Putamen (tissue), 1 donor: ENCODE measurements around the gene SIDT2.

Experiments used
- DNase-seq: peaks from one replicate; pipeline ENCODE4 v3.0.0-alpha.2; 2016; ENCODE audit warnings: low spot score

The SIDT2 gene

GRCh38 chr11:117222991-117223740, 44.6 kb downstream of the SIDT2 start:
- DNase-seq = no peak

DNA sequence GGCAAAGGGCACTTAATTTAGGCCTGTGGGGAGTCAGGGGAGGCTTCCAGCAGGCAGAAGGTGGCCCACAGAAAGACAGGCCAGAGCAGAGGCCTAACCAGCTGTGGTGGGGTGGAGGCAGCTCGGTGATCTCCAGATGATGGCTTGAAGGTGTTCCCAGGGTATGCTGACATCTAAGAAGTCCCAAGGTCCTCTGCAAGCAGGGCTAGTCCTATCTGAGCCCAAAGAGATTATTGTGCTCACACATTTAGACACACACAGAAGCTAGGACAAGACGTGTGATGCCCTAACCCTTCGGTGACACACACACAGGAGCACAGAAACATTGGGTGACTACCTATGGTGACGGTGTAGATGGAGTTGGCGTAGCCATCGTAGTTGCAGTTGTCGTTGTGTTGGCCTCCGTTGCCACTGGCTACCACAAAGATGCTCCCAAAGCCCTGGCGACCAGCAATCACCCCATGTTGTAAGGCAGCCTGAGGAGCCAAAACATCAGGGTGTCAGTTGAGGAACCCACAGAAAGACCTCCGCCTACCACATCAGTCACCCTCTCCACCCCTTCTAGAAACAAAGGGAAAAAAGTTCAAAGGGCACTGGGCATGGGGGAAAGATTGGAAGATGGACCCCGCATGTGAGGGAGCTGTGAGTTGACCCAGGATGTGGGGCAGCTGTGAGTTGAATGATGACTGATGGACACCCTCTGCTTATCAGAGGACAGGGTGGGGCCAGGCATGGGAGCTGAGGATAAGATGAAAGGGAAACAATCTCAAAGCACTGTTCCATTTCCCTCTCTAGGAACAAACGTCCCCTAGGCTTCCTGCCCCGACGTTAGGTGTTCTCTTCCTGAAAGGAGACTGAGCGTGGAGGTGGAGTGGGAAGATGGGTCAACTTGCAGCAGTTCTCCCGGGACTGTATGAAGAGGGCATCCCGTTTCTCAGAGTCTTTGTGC, 45.5 kb downstream of the SIDT2 start:
- DNase-seq = no peak

DNA sequence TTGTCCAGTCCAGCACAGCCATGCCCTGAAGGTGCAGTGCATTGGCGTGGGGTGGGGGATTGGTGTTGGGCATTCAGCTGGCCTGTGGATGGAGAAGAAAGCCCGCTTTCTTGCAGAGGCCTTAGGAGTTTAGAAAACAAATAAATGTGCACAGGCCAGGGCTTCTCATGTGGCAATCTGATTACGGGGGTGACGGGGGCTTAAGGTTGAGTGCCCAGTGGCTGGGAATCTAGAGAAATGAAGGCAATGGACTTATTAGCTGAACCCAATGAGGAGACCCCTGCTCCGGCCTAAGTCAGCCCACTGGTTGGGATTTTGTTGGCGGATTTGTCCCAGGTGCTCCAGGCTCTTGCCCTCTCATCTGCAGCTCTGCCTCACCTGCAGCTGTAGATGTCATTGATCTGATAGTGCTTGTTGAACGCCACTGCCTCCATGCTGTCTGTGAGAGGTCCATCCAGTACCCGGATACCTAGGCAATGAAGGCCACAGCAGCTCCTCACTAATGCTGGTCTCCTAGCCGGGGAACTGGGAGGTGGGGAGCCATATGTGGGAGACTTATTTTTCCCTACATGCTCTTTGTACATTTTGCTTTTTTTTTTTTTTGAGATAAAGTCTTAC, 47.1 kb downstream of the SIDT2 start:
- DNase-seq = no peak

- DNase-seq = peak; percentile 85
These were observed 48.1 kb downstream of the SIDT2 start for GRCh38 chr11:117226388-117227385.

- no peak for DNase-seq
These were observed 49.5 kb downstream of the SIDT2 start for GRCh38 chr11:117228091-117228490.

GRCh38 chr11:117229411-117229810, 50.9 kb downstream of the SIDT2 start:
- DNase-seq = no peak

DNA sequence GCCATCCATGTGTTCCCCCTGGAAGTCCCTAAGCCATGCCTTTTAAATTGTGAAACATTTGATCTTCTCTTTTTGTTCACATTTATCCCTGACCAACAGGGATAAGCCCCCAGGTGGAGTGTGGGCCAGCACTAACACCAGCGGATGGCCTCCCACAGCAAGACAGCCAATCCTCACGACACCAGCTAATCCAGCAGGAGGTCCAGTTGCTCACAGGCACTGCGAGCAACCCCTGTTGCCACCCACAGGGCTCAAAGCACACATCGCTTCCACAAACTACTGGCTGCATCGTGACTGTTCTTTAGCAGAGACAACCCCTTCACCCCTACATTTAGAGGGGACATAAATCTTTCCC, 51.4 kb downstream of the SIDT2 start:
- no peak for DNase-seq

GRCh38 chr11:117230286-117230961, 51.9 kb downstream of the SIDT2 start:
- DNase-seq = no peak

GRCh38 chr11:117230999-117231841, 52.7 kb downstream of the SIDT2 start:
- DNase-seq = no peak

GRCh38 chr11:117231842-117232091, 53.2 kb downstream of the SIDT2 start, which contains the start of gene PCSK7:
PCSK7 (minus strand) TSS chr11:117232073; CDS start chr11:117229844, 2,229 bp downstream.
- DNase-seq = no peak

- DNase-seq = peak; percentile 85
These were observed 53.7 kb downstream of the SIDT2 start, which contains the start of gene RNF214 for GRCh38 chr11:117232092-117232878. RNF214 (plus strand) TSS chr11:117232671; CDS start chr11:117234273, 1,602 bp downstream.

- no peak for DNase-seq
These were observed 54.4 kb downstream of the SIDT2 start for GRCh38 chr11:117232911-117233409.

GRCh38 chr11:117238221-117238620, 59.7 kb downstream of the SIDT2 start:
- no peak for DNase-seq

DNA sequence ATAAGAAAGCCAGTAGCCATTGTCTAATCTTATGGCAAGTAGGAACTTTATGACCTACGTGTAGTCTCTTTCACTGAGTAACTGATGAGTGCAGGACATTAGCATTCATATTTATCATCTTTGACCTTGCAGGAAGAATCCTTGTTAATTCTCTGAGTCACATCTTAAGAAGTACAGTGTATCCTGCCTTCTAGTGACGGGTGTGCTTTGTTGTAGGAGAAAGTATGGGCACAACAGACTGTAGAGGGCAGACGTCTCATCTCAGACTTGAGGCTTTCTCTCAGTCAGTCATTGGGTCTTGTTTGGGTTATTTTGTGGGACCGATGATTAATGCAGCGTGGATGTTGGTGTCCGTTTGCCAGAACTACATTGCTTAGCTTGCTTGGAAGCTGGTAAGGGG, 60.8 kb downstream of the SIDT2 start:
- DNase-seq = no peak
